ENCODE measurements around the gene USH2A.

USH2A gene

DNA sequence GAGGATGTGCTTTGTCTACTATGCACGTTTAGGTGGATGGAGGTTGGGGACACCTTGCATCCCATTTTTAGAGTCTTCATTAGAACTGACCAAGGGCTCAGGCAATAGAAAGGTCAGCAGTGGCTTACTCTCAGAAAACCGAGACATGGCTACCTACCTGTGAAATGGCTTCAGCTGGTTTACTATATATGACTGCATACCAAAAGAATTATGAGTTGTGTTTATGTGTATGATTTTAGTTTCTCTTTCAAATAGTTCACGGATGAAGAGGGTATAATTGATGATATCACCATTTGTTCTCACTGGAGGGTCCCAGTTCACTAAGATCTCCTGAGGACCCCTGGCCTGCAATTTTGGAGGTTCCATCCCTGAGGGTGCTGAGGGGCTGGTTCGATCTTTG lies 749.3 kb downstream of the USH2A start:
- no peaks in the 10 kb centered on the region for H3K4me1 ChIP-seq (ENCODE audit: control insufficient read depth in 2 of 2, insufficient read depth in 1 of 2, low read depth in 1 of 2, low read length in 2 of 2)
- no peak overlapping the region for H2BK12ac ChIP-seq (ENCODE audit: low read length)
- no peaks in the 10 kb centered on the region for H3K79me1 ChIP-seq (ENCODE audit: low read depth, low read length)
- no peak overlapping the region for H3K18ac ChIP-seq (ENCODE audit: low read length)
- no peak overlapping the region for H2AK5ac ChIP-seq (ENCODE audit: low read depth, low read length)
- no peak overlapping the region for H2BK15ac ChIP-seq (ENCODE audit: low read length)
- H3K27me3 ChIP-seq (ENCODE audit: control insufficient read depth in 3 of 3, insufficient read depth in 3 of 3, low read depth in 1 of 3, low read length in 3 of 3): peaks cover 0 to 2% (median 0%) of the 10 kb centered on the region in 3 experiments
- H3K36me3 ChIP-seq (replicated peaks in 1 of 2; ENCODE audit: control insufficient read depth in 2 of 2, insufficient read depth in 2 of 2, low read length in 2 of 2): no peaks in the 10 kb centered on the region
- no peak overlapping the region for H4K91ac ChIP-seq (ENCODE audit: low read depth, low read length, poor library complexity)
- H2AFZ ChIP-seq (ENCODE audit: low read length): no peak overlapping the region
- H3K27ac ChIP-seq (replicated peaks; ENCODE audit: low read length): no peak overlapping the region
- no peak overlapping the region for H3K14ac ChIP-seq (ENCODE audit: low read length)
- H4K8ac ChIP-seq (ENCODE audit: low read depth, low read length): no peak overlapping the region
- no peak overlapping the region for H3K4me3 ChIP-seq (ENCODE audit: low read length in 2 of 2)
- no peak overlapping the region for H3K23ac ChIP-seq (ENCODE audit: low read depth, low read length, poor library complexity)
- H2BK5ac ChIP-seq (ENCODE audit: low read length): no peak overlapping the region
- WGBS, 2 donors (ENCODE audit: extremely low coverage in 2 of 2, insufficient read length in 2 of 2, insufficient replicate concordance in 1 of 2): no CpG with 5 or more reads among the region's 4 CpGs
- DNase-seq (ENCODE audit: low spot score): no peak
- no peak overlapping the region for H3K4ac ChIP-seq (ENCODE audit: low read length)
- no peak overlapping the region for H3K4me2 ChIP-seq (ENCODE audit: insufficient read depth, low read length, poor library complexity, severe bottlenecking)
- H3K9me3 ChIP-seq (replicated peaks in 1 of 2; ENCODE audit: control insufficient read depth in 2 of 2, insufficient read depth in 1 of 2, low read depth in 1 of 2, low read length in 2 of 2): no peaks in the 10 kb centered on the region
- H3K9ac ChIP-seq (ENCODE audit: low read depth, low read length, poor library complexity): no peak overlapping the region
- no peak overlapping the region for H2BK120ac ChIP-seq (ENCODE audit: low read depth, low read length)

DNA sequence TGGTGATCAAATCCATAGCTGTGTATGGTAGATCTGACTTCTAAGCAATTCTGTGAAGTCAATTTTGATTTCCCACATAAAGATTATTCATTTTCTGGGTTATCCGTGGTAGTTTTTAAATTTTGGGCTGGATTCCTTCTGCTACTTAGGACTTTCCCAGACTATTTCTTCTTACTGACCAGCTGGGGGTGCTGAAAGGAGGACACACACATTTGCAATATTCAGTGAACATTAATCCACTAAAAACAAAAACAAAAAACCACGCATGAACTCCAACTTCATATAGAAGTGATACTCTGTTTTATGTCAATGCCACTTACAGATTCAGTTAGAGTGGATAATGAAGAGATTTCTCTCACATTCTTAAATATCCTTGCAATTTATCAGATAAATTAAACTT lies 750.8 kb downstream of the USH2A start:
- no peaks in the 10 kb centered on the region for H3K27me3 ChIP-seq (ENCODE audit: control insufficient read depth in 3 of 3, insufficient read depth in 3 of 3, low read depth in 1 of 3, low read length in 3 of 3)
- DNase-seq (ENCODE audit: low spot score): no peak
- no peak overlapping the region for H4K91ac ChIP-seq (ENCODE audit: low read depth, low read length, poor library complexity)
- no peaks in the 10 kb centered on the region for H3K9me3 ChIP-seq (replicated peaks in 1 of 2; ENCODE audit: control insufficient read depth in 2 of 2, insufficient read depth in 1 of 2, low read depth in 1 of 2, low read length in 2 of 2)
- no peak overlapping the region for H3K27ac ChIP-seq (replicated peaks; ENCODE audit: low read length)
- no peak overlapping the region for H3K14ac ChIP-seq (ENCODE audit: low read length)
- peaks cover 0 to 2% of the 10 kb centered on the region in 2 donors for H3K4me1 ChIP-seq (ENCODE audit: control insufficient read depth in 2 of 2, insufficient read depth in 1 of 2, low read depth in 1 of 2, low read length in 2 of 2)
- no peak overlapping the region for H3K18ac ChIP-seq (ENCODE audit: low read length)
- no peaks in the 10 kb centered on the region for H3K36me3 ChIP-seq (replicated peaks in 1 of 2; ENCODE audit: control insufficient read depth in 2 of 2, insufficient read depth in 2 of 2, low read length in 2 of 2)
- no peak overlapping the region for H3K4me2 ChIP-seq (ENCODE audit: insufficient read depth, low read length, poor library complexity, severe bottlenecking)
- no peak overlapping the region for H2BK5ac ChIP-seq (ENCODE audit: low read length)
- H4K8ac ChIP-seq (ENCODE audit: low read depth, low read length): no peak overlapping the region
- H3K4me3 ChIP-seq (ENCODE audit: low read length in 2 of 2): no peak overlapping the region
- H2BK12ac ChIP-seq (ENCODE audit: low read length): no peak overlapping the region
- H3K9ac ChIP-seq (ENCODE audit: low read depth, low read length, poor library complexity): no peak overlapping the region
- no peak overlapping the region for H3K4ac ChIP-seq (ENCODE audit: low read length)
- no peaks in the 10 kb centered on the region for H3K79me1 ChIP-seq (ENCODE audit: low read depth, low read length)
- no peak overlapping the region for H2BK120ac ChIP-seq (ENCODE audit: low read depth, low read length)
- WGBS, 2 donors (ENCODE audit: extremely low coverage in 2 of 2, insufficient read length in 2 of 2, insufficient replicate concordance in 1 of 2): no CpG with 5 or more reads among the region's 2 CpGs
- no peak overlapping the region for H3K23ac ChIP-seq (ENCODE audit: low read depth, low read length, poor library complexity)
- no peak overlapping the region for H2BK15ac ChIP-seq (ENCODE audit: low read length)
- no peak overlapping the region for H2AK5ac ChIP-seq (ENCODE audit: low read depth, low read length)
- H2AFZ ChIP-seq (ENCODE audit: low read length): no peak overlapping the region

DNA sequence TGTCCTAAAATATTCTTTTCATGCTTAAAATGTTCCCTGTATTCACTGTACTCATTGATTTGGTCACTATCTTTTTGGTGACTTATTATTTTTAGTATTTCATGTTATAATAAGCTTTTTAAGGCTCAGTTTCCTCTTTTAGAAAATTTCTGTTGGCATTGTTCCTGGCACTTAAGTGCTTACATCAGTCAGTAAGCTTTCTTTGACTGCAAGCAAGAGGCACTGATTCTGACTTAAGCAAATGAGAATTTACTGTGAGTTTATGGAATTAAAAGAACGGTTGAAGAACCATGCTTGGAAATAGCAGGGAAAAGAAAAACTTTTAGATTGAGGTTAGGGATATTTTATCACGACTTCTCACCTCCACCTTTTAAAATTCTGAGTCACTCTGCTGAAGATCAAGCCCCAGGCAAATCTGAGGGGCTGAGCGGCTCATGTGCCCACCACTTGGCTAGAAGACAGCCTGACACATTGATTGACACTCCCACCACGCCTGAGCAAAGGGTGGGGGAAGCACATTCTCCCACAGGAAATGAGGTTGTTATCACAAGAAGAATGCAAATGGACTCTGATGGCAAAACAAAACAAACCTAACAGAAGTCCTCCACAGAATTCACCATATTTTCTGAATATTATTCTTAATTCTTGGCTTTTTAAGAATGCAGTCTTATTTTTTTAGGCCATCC lies 753.3 kb downstream of the USH2A start:
- H3K4me1 ChIP-seq (ENCODE audit: control insufficient read depth in 2 of 2, insufficient read depth in 1 of 2, low read depth in 1 of 2, low read length in 2 of 2): peaks cover 0 to 2% of the 10 kb centered on the region in 2 donors
- no peak overlapping the region for H3K9ac ChIP-seq (ENCODE audit: low read depth, low read length, poor library complexity)
- H3K4ac ChIP-seq (ENCODE audit: low read length): no peak overlapping the region
- no peaks in the 10 kb centered on the region for H3K9me3 ChIP-seq (replicated peaks in 1 of 2; ENCODE audit: control insufficient read depth in 2 of 2, insufficient read depth in 1 of 2, low read depth in 1 of 2, low read length in 2 of 2)
- H4K8ac ChIP-seq (ENCODE audit: low read depth, low read length): no peak overlapping the region
- no peak overlapping the region for H2AK5ac ChIP-seq (ENCODE audit: low read depth, low read length)
- H3K23ac ChIP-seq (ENCODE audit: low read depth, low read length, poor library complexity): no peak overlapping the region
- H3K4me2 ChIP-seq (ENCODE audit: insufficient read depth, low read length, poor library complexity, severe bottlenecking): no peak overlapping the region
- H3K4me3 ChIP-seq (ENCODE audit: low read length in 2 of 2): no peak overlapping the region
- H3K36me3 ChIP-seq (replicated peaks in 1 of 2; ENCODE audit: control insufficient read depth in 2 of 2, insufficient read depth in 2 of 2, low read length in 2 of 2): no peaks in the 10 kb centered on the region
- no peak overlapping the region for H2BK120ac ChIP-seq (ENCODE audit: low read depth, low read length)
- H3K18ac ChIP-seq (ENCODE audit: low read length): no peak overlapping the region
- no CpG with 5 or more reads among the region's 4 CpGs for WGBS, 2 donors (ENCODE audit: extremely low coverage in 2 of 2, insufficient read length in 2 of 2, insufficient replicate concordance in 1 of 2)
- DNase-seq (ENCODE audit: low spot score): no peak
- no peak overlapping the region for H2BK15ac ChIP-seq (ENCODE audit: low read length)
- H3K27me3 ChIP-seq (ENCODE audit: control insufficient read depth in 3 of 3, insufficient read depth in 3 of 3, low read depth in 1 of 3, low read length in 3 of 3): no peaks in the 10 kb centered on the region
- no peaks in the 10 kb centered on the region for H3K79me1 ChIP-seq (ENCODE audit: low read depth, low read length)
- H3K14ac ChIP-seq (ENCODE audit: low read length): no peak overlapping the region
- H2AFZ ChIP-seq (ENCODE audit: low read length): no peak overlapping the region
- no peak overlapping the region for H3K27ac ChIP-seq (replicated peaks; ENCODE audit: low read length)
- no peak overlapping the region for H4K91ac ChIP-seq (ENCODE audit: low read depth, low read length, poor library complexity)
- H2BK5ac ChIP-seq (ENCODE audit: low read length): no peak overlapping the region
- H2BK12ac ChIP-seq (ENCODE audit: low read length): no peak overlapping the region

DNA sequence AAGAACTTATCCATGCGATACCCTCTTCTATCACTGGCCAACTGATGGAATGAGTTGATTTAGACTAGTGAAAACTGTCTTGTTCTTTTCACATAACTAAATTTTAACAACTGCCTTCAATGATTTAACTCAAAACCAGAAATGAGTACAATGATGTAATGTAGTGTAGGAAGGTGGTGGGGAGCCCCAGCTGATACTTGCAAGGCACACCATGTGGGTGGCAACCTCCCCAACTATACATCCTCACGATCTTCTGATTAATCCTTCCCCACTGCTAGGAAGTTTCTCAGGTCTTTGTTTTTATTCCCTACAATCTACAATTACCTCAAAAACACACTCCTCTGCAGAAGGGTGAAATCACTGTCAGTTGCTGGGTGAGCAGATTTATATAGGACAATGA lies 755.5 kb downstream of the USH2A start:
- no peak overlapping the region for H3K27ac ChIP-seq (replicated peaks; ENCODE audit: low read length)

More for the DNA sequence above, 755.5 kb downstream of the USH2A start:
- no peak overlapping the region for H3K14ac ChIP-seq (ENCODE audit: low read length)
- no peak overlapping the region for H2BK15ac ChIP-seq (ENCODE audit: low read length)
- no peak overlapping the region for H2BK120ac ChIP-seq (ENCODE audit: low read depth, low read length)
- no peak for DNase-seq (ENCODE audit: low spot score)
- no peak overlapping the region for H3K23ac ChIP-seq (ENCODE audit: low read depth, low read length, poor library complexity)
- H3K9me3 ChIP-seq (replicated peaks in 1 of 2; ENCODE audit: control insufficient read depth in 2 of 2, insufficient read depth in 1 of 2, low read depth in 1 of 2, low read length in 2 of 2): no peaks in the 10 kb centered on the region
- H3K4me1 ChIP-seq (ENCODE audit: control insufficient read depth in 2 of 2, insufficient read depth in 1 of 2, low read depth in 1 of 2, low read length in 2 of 2): peaks cover 0 to 2% of the 10 kb centered on the region in 2 donors
- no peaks in the 10 kb centered on the region for H3K36me3 ChIP-seq (replicated peaks in 1 of 2; ENCODE audit: control insufficient read depth in 2 of 2, insufficient read depth in 2 of 2, low read length in 2 of 2)
- H4K91ac ChIP-seq (ENCODE audit: low read depth, low read length, poor library complexity): no peak overlapping the region
- H4K8ac ChIP-seq (ENCODE audit: low read depth, low read length): no peak overlapping the region
- H3K9ac ChIP-seq (ENCODE audit: low read depth, low read length, poor library complexity): no peak overlapping the region
- no peaks in the 10 kb centered on the region for H3K27me3 ChIP-seq (ENCODE audit: control insufficient read depth in 3 of 3, insufficient read depth in 3 of 3, low read depth in 1 of 3, low read length in 3 of 3)
- no peak overlapping the region for H3K4me2 ChIP-seq (ENCODE audit: insufficient read depth, low read length, poor library complexity, severe bottlenecking)
- H2AFZ ChIP-seq (ENCODE audit: low read length): no peak overlapping the region
- H3K4me3 ChIP-seq (ENCODE audit: low read length in 2 of 2): no peak overlapping the region
- no peak overlapping the region for H2AK5ac ChIP-seq (ENCODE audit: low read depth, low read length)
- WGBS, 2 donors (ENCODE audit: extremely low coverage in 2 of 2, insufficient read length in 2 of 2, insufficient replicate concordance in 1 of 2): no CpG with 5 or more reads among the region's 2 CpGs
- H3K18ac ChIP-seq (ENCODE audit: low read length): no peak overlapping the region
- no peaks in the 10 kb centered on the region for H3K79me1 ChIP-seq (ENCODE audit: low read depth, low read length)
- no peak overlapping the region for H2BK12ac ChIP-seq (ENCODE audit: low read length)
- no peak overlapping the region for H3K4ac ChIP-seq (ENCODE audit: low read length)
- H2BK5ac ChIP-seq (ENCODE audit: low read length): no peak overlapping the region

Data from neuronal stem cell (in vitro differentiated cells).